22Rv1 (cell line): ENCODE data around the gene MGAT5B.

Experiments used
- ZFX ChIP-seq: fragments of 450-650 bp; IDR thresholded peaks from 2 replicates; pipeline ENCODE4 v1.6.1; 2017; ENCODE audit warnings: antibody characterized with exemption, borderline replicate concordance
- TF ChIP-seq, protein P1 (sequence below): fragments of 450-650 bp; IDR thresholded peaks from 2 replicates; pipeline ENCODE4 v1.5.1; 2017; ENCODE audit warnings: mild to moderate bottlenecking

DNA sequence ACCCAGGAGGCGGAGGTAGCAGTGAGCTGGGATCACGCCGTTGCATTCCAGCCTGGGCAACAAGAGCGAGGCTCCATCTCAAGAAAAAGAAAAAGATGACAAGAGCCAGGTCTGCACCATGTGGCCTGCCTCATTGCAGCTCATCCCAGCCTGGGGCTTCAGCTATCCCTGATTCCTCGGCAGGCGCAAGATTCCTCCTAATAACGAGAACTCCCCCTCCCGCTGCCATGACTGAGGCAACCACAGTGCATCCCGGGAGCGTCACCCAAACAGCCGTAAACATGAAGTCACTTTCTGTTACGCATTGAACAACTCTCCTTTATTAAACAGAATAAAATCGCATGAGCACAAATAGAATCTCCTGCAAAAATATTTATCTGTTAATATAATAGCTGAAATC is 120.6 kb downstream of the MGAT5B start:
- TF ChIP-seq, protein P1, sequence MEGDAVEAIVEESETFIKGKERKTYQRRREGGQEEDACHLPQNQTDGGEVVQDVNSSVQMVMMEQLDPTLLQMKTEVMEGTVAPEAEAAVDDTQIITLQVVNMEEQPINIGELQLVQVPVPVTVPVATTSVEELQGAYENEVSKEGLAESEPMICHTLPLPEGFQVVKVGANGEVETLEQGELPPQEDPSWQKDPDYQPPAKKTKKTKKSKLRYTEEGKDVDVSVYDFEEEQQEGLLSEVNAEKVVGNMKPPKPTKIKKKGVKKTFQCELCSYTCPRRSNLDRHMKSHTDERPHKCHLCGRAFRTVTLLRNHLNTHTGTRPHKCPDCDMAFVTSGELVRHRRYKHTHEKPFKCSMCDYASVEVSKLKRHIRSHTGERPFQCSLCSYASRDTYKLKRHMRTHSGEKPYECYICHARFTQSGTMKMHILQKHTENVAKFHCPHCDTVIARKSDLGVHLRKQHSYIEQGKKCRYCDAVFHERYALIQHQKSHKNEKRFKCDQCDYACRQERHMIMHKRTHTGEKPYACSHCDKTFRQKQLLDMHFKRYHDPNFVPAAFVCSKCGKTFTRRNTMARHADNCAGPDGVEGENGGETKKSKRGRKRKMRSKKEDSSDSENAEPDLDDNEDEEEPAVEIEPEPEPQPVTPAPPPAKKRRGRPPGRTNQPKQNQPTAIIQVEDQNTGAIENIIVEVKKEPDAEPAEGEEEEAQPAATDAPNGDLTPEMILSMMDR: no peak
- TF ChIP-seq ZFX: no peak
